ENCODE data around the gene ESYT2.

ESYT2 gene

GRCh38 chr7:158864833-158865232, 35.5 kb upstream of the ESYT2 start:
- no peak overlapping the region for H3K4me3 ChIP-seq (ENCODE audit: low read depth, low read length)
- ChIA-PET POLR2A (interaction anchor here (0.6 to 1.6 kb wide), 2 partner anchors 160 to 191 kb away, joined by 3 to 8 read pairs; partner anchors contain the start of gene NCAPG2), CTCF (no interaction called here)
- no peaks in the 10 kb centered on the region for H3K9me3 ChIP-seq (ENCODE audit: control insufficient read depth, insufficient read depth, low read depth, low read length)
- peaks cover 0 to 2% of the 10 kb centered on the region in 2 experiments; a peak in 1 of 3 replicates for H3K36me3 ChIP-seq (ENCODE audit: control insufficient read depth in 2 of 2, insufficient read depth in 1 of 2, low read length in 2 of 2)
- no peaks in the 10 kb centered on the region for H3K4me1 ChIP-seq (ENCODE audit: control insufficient read depth, insufficient read depth, low read length)
- no peak overlapping the region for H3K27ac ChIP-seq (ENCODE audit: extremely low read depth, low read depth, low read length)
- TF ChIP-seq ZBTB7A (tag by site-specific recombination; IDR thresholded peaks at IDR 0.05; ENCODE audit: low read depth) (no peak), SCRT2 (tag by site-specific recombination; IDR thresholded peaks at IDR 0.05) (0 out of 2 replicates have a peak, but pooled peaks have one; percentile 17), ZNF121 (tag by site-specific recombination; IDR thresholded peaks at IDR 0.05) (no peak)

- Histone ChIP-seq H3K36me3 (ENCODE audit: control insufficient read depth in 2 of 2, insufficient read depth in 1 of 2, low read length in 2 of 2) (no peaks in the 10 kb centered on the region), H3K4me1 (ENCODE audit: control insufficient read depth, insufficient read depth, low read length) (no peaks in the 10 kb centered on the region), H3K4me3 (ENCODE audit: low read depth, low read length) (no peak overlapping the region), H3K9me3 (ENCODE audit: control insufficient read depth, insufficient read depth, low read depth, low read length) (no peaks in the 10 kb centered on the region), H3K27ac (ENCODE audit: extremely low read depth, low read depth, low read length) (no peak overlapping the region)
- TF ChIP-seq ZNF121 (tag by site-specific recombination; IDR thresholded peaks at IDR 0.05) (peak; percentile 93), SP2 (tag by site-specific recombination; IDR thresholded peaks at IDR 0.05) (no peak), ZNF175 (tag by site-specific recombination; IDR thresholded peaks at IDR 0.05) (no peak), BCL11B (tag by site-specific recombination; IDR thresholded peaks at IDR 0.05; ENCODE audit: low read depth) (no peak)
- ChIA-PET POLR2A (interaction anchor here (0.8 to 1.6 kb wide), 3 partner anchors 8 to 160 kb away, joined by 5 to 8 read pairs (median 7); partner anchors contain the start of gene NCAPG2), CTCF (interaction anchor here (0.6 kb wide), 1 partner anchor 126 kb away, joined by 7 read pairs; no protein-coding TSS in a partner anchor)
Measured at GRCh38 chr7:158864507-158864820, 35.2 kb upstream of the ESYT2 start.

- peak overlapping the region; percentile 45 for H3K4me3 ChIP-seq (ENCODE audit: low read depth, low read length)
- TF ChIP-seq SP3 (tag by site-specific recombination; IDR thresholded peaks at IDR 0.05) (peak; percentile 65), KLF16 (tag by site-specific recombination; IDR thresholded peaks at IDR 0.05) (no peak), ZIC2 (tag by site-specific recombination; IDR thresholded peaks at IDR 0.05) (peak; percentile 14; the same call in 1 of the 2 replicates), KLF17 (tag by site-specific recombination; IDR thresholded peaks at IDR 0.05) (peak; percentile 60; the same call in 1 of the 2 replicates), ZNF335 (tag by site-specific recombination; conservative IDR thresholded peaks at IDR 0.05) (0 out of 2 replicates have a peak, but pooled peaks have one; percentile 22), KLF8 (tag by site-specific recombination; IDR thresholded peaks at IDR 0.05) (no peak; the same call in 1 of the 2 replicates), ZSCAN30 (tag by site-specific recombination; IDR thresholded peaks at IDR 0.05) (no peak), ZNF501 (tag by site-specific recombination; IDR thresholded peaks at IDR 0.05) (peak; percentile 45; the same call in 1 of the 2 replicates), ZNF114 (tag by site-specific recombination; IDR thresholded peaks at IDR 0.05) (no peak), ZNF596 (tag by site-specific recombination; IDR thresholded peaks at IDR 0.05) (no peak), ZFHX2 (tag by site-specific recombination; conservative IDR thresholded peaks at IDR 0.05) (peak; percentile 42; the same call in 1 of the 2 replicates), ZNF473 (tag by site-specific recombination; IDR thresholded peaks at IDR 0.05) (no peak), ZNF146 (tag by site-specific recombination; IDR thresholded peaks at IDR 0.05) (0 out of 2 replicates have a peak, but pooled peaks have one; percentile 10), ZNF555 (tag by site-specific recombination; conservative IDR thresholded peaks at IDR 0.05) (no peak), PRDM10 (tag by site-specific recombination; IDR thresholded peaks at IDR 0.05) (peak; percentile 56; the same call in 1 of the 2 replicates), ZNF549 (tag by site-specific recombination; IDR thresholded peaks at IDR 0.05) (no peak), ZBTB17 (tag by site-specific recombination; IDR thresholded peaks at IDR 0.05) (no peak), ZNF248 (tag by site-specific recombination; IDR thresholded peaks at IDR 0.05) (no peak), KLF9 (tag by site-specific recombination; IDR thresholded peaks at IDR 0.05; ENCODE audit: low read depth) (0 out of 2 replicates have a peak, but pooled peaks have one; percentile 20)
Measured at GRCh38 chr7:158863611-158864506, 34.5 kb upstream of the ESYT2 start.

More at GRCh38 chr7:158863611-158864506, 34.5 kb upstream of the ESYT2 start:
- ChIA-PET CTCF (interaction anchor here (0.6 kb wide), 2 partner anchors 40 to 126 kb away, joined by 4 to 7 read pairs; no protein-coding TSS in a partner anchor), POLR2A (interaction anchor here (0.6 to 1.6 kb wide), 13 partner anchors 9 to 429 kb away, joined by 3 to 9 read pairs (median 5); partner anchors contain the start of genes ESYT2 and NCAPG2)
- H3K9me3 ChIP-seq (ENCODE audit: control insufficient read depth, insufficient read depth, low read depth, low read length) = no peaks in the 10 kb centered on the region
- peaks cover 3% of the 10 kb centered on the region; the same call in 1 of the 2 replicates for H3K4me1 ChIP-seq (ENCODE audit: control insufficient read depth, insufficient read depth, low read length)
- H3K27ac ChIP-seq (ENCODE audit: extremely low read depth, low read depth, low read length) = no peak overlapping the region; the same call in 1 of the 2 replicates
- no peaks in the 10 kb centered on the region for H3K36me3 ChIP-seq (ENCODE audit: control insufficient read depth in 2 of 2, insufficient read depth in 1 of 2, low read length in 2 of 2)
